Mucosa of descending colon (tissue), 3 donors: ENCODE results near the gene MAP4K1. TPM values are rescaled to one million over a fixed set of nuclear protein-coding genes. Genes with fewer than 3 reads are reported as not detected.
"Not testable (repeated sequence)": the region's sequence is repeated elsewhere in the genome, so short reads cannot be mapped to it uniquely, and the experiment has no call there.

Experiments used
- ATAC-seq: fragments of 200-7000 bp; cut with Tn5 transposase; one replicate; pipeline ENCODE4 v1.9.1; 2020; ENCODE audit warnings: mild to moderate bottlenecking, moderate library complexity
- DNase-seq, 3 donors: peaks; one replicate each; pipeline ENCODE4 v3.0.0-alpha.2; 2020
- H3K36me3 ChIP-seq: fragments of 200-600 bp; one replicate; pipeline ENCODE4 v1.8.0; 2021; ENCODE audit warnings: low read depth, mild to moderate bottlenecking
- H3K4me1 ChIP-seq: fragments of 200-600 bp; one replicate; pipeline ENCODE4 v1.8.0; 2021; ENCODE audit warnings: low read depth, mild to moderate bottlenecking
- H3K4me3 ChIP-seq: fragments of 200-600 bp; one replicate; pipeline ENCODE4 v1.8.0; 2021; ENCODE audit warnings: mild to moderate bottlenecking
- H3K9me3 ChIP-seq: fragments of 200-600 bp; one replicate; pipeline ENCODE4 v1.8.0; 2021; ENCODE audit warnings: mild to moderate bottlenecking
- CTCF ChIP-seq: fragments of 200-600 bp; IDR thresholded peaks from one replicate; pipeline ENCODE4 v1.8.0; 2022; ENCODE audit warnings: antibody characterized with exemption, mild to moderate bottlenecking
- intact Hi-C, 2 donors: fragments of 100-400 bp; cut with DNase I in 1 of 2; cut with micrococcal nuclease in 1 of 2; formaldehyde crosslinking; loops; one replicate each; pipeline versions ENCODE4 v1.11.0 to v1.11.1; 2022; cut with DNase I, micrococcal nuclease
- total RNA-seq, 3 donors: library from RNA; stranded (reverse); fragmentation: NEBNext Ultra II Directional in 2 of 3; extraction: Animal tissue kit (Norgen Biotek cat#: 25700) in 2 of 3; gene quantifications; one replicate each; pipeline versions ENCODE4 v1.2.1 to v1.2.4, GENCODE V29; 2021 to 2023
- donor health status: DM: no; HTN: no; CAD: no; lungs with moderate emphysema.
- donor health status: DM: no; HTN: no; CAD: no.
- donor health status: DM: no; HTN: yes; CAD: no.

MAP4K1 gene
- total RNA-seq, 3 donors from 2014 or later: 6.9 to 10.6 (median 7.4) TPM

GRCh38 chr19:38634757-38635482 lies 17.2 kb upstream of the MAP4K1 start:
- Histone ChIP-seq H3K9me3 (no peaks in the 10 kb centered on the region), H3K4me1 (peaks cover 22% of the 10 kb centered on the region), H3K36me3 (no peaks in the 10 kb centered on the region), H3K4me3 (no peak overlapping the region)
- peak; percentile 88 for TF ChIP-seq CTCF
- intact Hi-C loops: loop anchor here in 1 of 2 donors (10.0 kb wide), 1 partner anchor 230 kb away; the partner anchor contains the start of gene FAM98C
- peak; percentile 79 to 88 (median 86) for DNase-seq
- peak; percentile 41 for ATAC-seq

GRCh38 chr19:38632476-38633213 lies 14.9 kb upstream of the MAP4K1 start:
- TF ChIP-seq CTCF: no peak
- H3K4me1 ChIP-seq: peaks cover 22% of the 10 kb centered on the region
- DNase-seq (no peak), ATAC-seq (no peak)
- intact Hi-C loops: loop anchor here in 1 of 2 donors (10.0 kb wide), 1 partner anchor 228 kb away; the partner anchor contains the start of gene FAM98C
- H3K4me3 ChIP-seq: no peak overlapping the region
- H3K36me3 ChIP-seq: no peaks in the 10 kb centered on the region
- no peaks in the 10 kb centered on the region for H3K9me3 ChIP-seq

- not testable (repeated sequence) for H3K36me3 ChIP-seq, ATAC-seq, DNase-seq, H3K9me3 ChIP-seq, H3K4me3 ChIP-seq
- intact Hi-C loops: loop anchor here in 1 of 2 donors (10.0 kb wide), 1 partner anchor 227 kb away; the partner anchor contains the start of gene FAM98C
- peaks cover 18% of the 10 kb centered on the region for H3K4me1 ChIP-seq
Measured at GRCh38 chr19:38631811-38632475, 14.2 kb upstream of the MAP4K1 start.

- not testable (repeated sequence) for DNase-seq, H3K4me3 ChIP-seq, H3K36me3 ChIP-seq, H3K9me3 ChIP-seq, ATAC-seq
- intact Hi-C loops: loop anchor here in 1 of 2 donors (10.0 kb wide), 1 partner anchor 226 kb away; the partner anchor contains the start of gene FAM98C
- peaks cover 11% of the 10 kb centered on the region for H3K4me1 ChIP-seq
Measured at GRCh38 chr19:38631301-38631700, 13.5 kb upstream of the MAP4K1 start.

- H3K9me3 ChIP-seq: no peaks in the 10 kb centered on the region
- H3K4me3 ChIP-seq: no peak overlapping the region
- intact Hi-C loops: no loop called here
- no peaks in the 10 kb centered on the region for H3K4me1 ChIP-seq
- DNase-seq: no peak
- no peak for ATAC-seq
- H3K36me3 ChIP-seq: peaks cover 3% of the 10 kb centered on the region
- TF ChIP-seq CTCF: no peak
Measured at GRCh38 chr19:38629568-38629967, 11.8 kb upstream of the MAP4K1 start.

GRCh38 chr19:38626401-38626800 lies 8.6 kb upstream of the MAP4K1 start:
- DNase-seq (no peak), ATAC-seq (no peak)
- Histone ChIP-seq H3K4me1 (no peaks in the 10 kb centered on the region), H3K36me3 (peaks cover 9% of the 10 kb centered on the region), H3K4me3 (no peak overlapping the region), H3K9me3 (no peaks in the 10 kb centered on the region)
- no peak for TF ChIP-seq CTCF
- intact Hi-C loops: no loop called here
